ENCODE data around the gene INTS1. TPM values are rescaled to one million over a fixed set of nuclear protein-coding genes. Genes with fewer than 3 reads are reported as not detected.

The INTS1 gene
- total and polyA plus RNA-seq, 2 of the 4 experiments (the other 2 are of a cell fraction), result 9.3 to 40.1 TPM

GRCh38 chr7:1537535-1538412 lies 33.6 kb upstream of the INTS1 start (continued):
- TF ChIP-seq, protein P1, sequence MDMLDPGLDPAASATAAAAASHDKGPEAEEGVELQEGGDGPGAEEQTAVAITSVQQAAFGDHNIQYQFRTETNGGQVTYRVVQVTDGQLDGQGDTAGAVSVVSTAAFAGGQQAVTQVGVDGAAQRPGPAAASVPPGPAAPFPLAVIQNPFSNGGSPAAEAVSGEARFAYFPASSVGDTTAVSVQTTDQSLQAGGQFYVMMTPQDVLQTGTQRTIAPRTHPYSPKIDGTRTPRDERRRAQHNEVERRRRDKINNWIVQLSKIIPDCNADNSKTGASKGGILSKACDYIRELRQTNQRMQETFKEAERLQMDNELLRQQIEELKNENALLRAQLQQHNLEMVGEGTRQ (IDR thresholded peaks at IDR 0.05; ENCODE audit: low read depth, low read length), result peak; percentile 76
- TF ChIP-seq MXI1 (IDR thresholded peaks at IDR 0.05; ENCODE audit: borderline replicate concordance, low read depth, low read length), result peak; percentile 90
- TF ChIP-seq CHD1 (IDR thresholded peaks at IDR 0.05; ENCODE audit: low read depth, low read length), result peak; percentile 77; the same call in 1 of the 2 replicates

Measured in IMR-90 (cell line).